OCI-LY7 (cell line): ENCODE measurements around the gene FUCA1.

Experiments
- EZH2phosphoT487 ChIP-seq: fragments of 200-600 bp; sonication (generic); IDR thresholded peaks from 2 replicates; pipeline ENCODE4 v1.6.1; 2018; ENCODE audit warnings: low read depth, borderline replicate concordance, mild to moderate bottlenecking, mixed run types, antibody characterized with exemption, low read length, moderate library complexity, mixed read lengths
- TF ChIP-seq, protein P1 (sequence below): fragments of 200-600 bp; sonication (generic); conservative IDR thresholded peaks from 2 replicates; pipeline ENCODE4 v1.5.1; 2014; ENCODE audit warnings: mild to moderate bottlenecking, antibody characterized with exemption, low read length, moderate library complexity, mixed read lengths

DNA sequence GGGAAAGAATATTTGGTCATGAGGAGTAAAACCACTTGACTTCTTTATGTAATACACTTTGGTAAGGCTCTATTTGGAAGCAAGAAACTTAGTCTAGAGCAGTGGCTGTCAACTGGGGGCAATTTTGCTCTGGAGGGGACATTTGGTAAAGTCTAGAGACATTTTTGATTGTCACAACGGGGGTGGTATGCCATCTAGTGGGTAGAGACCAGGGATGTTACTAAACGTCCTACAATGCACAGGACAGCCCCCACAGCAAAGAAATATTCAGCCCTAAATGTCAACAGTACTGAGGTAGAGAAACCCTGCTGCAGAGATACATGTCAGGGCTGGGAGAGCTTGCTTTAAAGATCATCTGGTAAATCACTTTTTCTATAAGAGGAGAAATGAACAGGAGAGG lies 13.5 kb downstream of the FUCA1 start:
- TF ChIP-seq, protein P1, sequence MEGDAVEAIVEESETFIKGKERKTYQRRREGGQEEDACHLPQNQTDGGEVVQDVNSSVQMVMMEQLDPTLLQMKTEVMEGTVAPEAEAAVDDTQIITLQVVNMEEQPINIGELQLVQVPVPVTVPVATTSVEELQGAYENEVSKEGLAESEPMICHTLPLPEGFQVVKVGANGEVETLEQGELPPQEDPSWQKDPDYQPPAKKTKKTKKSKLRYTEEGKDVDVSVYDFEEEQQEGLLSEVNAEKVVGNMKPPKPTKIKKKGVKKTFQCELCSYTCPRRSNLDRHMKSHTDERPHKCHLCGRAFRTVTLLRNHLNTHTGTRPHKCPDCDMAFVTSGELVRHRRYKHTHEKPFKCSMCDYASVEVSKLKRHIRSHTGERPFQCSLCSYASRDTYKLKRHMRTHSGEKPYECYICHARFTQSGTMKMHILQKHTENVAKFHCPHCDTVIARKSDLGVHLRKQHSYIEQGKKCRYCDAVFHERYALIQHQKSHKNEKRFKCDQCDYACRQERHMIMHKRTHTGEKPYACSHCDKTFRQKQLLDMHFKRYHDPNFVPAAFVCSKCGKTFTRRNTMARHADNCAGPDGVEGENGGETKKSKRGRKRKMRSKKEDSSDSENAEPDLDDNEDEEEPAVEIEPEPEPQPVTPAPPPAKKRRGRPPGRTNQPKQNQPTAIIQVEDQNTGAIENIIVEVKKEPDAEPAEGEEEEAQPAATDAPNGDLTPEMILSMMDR = peak; percentile 77
- no peak for TF ChIP-seq EZH2phosphoT487
